ENCODE measurements around the gene GIGYF1.
A peak's percentile ranks its signal among the peaks of the same experiment; 100 is the strongest.

Gene GIGYF1

DNA sequence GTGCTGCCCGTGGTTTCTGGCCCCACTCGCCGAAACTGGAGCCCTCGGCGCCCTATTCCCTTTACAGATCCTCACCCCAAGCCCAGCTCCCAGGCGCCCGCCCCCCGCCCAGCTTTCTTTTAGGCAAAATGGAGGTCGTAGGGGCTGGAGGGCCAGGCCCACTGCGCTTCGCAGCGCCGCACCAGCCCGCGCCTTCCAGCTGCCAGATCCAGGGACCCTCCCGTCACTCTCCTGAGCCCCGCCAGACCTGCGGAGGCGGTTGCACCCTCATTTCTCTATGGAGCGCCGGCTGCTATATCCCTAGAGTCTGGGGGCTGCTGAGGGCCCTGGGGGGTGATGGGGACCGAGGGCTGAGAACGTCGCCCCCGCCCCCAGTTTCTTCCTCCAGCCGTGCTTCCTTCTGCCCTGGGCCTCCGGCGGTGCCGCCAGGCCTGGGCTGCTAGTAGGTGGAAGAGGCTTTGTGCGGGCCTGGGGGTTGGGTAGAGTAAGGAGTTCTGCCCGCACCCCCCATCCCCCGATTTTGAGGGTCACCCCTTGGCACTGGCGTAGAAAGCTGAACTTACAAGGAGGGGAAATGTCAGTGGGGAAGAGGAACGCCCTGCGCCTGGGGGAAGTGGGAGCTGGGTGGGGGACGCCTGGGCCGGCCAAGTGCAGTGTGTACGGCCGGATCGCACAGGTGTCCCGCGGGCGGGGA, 19.5 kb downstream of the GIGYF1 start:
- peaks cover 13% of the 10 kb centered on the region for H3K4me1 ChIP-seq (ENCODE audit: low read depth, poor library complexity, severe bottlenecking)
- peak overlapping the region; percentile 37; the same call in 1 of the 2 replicates for H3K27ac ChIP-seq
- H3K9ac ChIP-seq = peak overlapping the region; percentile 87
- peak overlapping the region; percentile 79 for H3K4me2 ChIP-seq
- H4K20me1 ChIP-seq (ENCODE audit: insufficient read depth) = no peaks in the 10 kb centered on the region
- H3K4me3 ChIP-seq (IDR thresholded peaks at IDR 0.05; ENCODE audit: insufficient read depth, low read depth, low read length) = no peak overlapping the region
- H3K79me2 ChIP-seq (ENCODE audit: insufficient read depth, low read depth) = peaks cover 19% of the 10 kb centered on the region
- TF ChIP-seq, protein P1, sequence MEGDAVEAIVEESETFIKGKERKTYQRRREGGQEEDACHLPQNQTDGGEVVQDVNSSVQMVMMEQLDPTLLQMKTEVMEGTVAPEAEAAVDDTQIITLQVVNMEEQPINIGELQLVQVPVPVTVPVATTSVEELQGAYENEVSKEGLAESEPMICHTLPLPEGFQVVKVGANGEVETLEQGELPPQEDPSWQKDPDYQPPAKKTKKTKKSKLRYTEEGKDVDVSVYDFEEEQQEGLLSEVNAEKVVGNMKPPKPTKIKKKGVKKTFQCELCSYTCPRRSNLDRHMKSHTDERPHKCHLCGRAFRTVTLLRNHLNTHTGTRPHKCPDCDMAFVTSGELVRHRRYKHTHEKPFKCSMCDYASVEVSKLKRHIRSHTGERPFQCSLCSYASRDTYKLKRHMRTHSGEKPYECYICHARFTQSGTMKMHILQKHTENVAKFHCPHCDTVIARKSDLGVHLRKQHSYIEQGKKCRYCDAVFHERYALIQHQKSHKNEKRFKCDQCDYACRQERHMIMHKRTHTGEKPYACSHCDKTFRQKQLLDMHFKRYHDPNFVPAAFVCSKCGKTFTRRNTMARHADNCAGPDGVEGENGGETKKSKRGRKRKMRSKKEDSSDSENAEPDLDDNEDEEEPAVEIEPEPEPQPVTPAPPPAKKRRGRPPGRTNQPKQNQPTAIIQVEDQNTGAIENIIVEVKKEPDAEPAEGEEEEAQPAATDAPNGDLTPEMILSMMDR (conservative IDR thresholded peaks at IDR 0.05; ENCODE audit: low read depth, low read length) = no peak
- peaks cover 22% of the 10 kb centered on the region; the same call in 1 of the 2 replicates for H3K27me3 ChIP-seq (ENCODE audit: insufficient read depth, low read depth)
- H2AFZ ChIP-seq (ENCODE audit: low read depth) = peak overlapping the region; percentile 90
- H3K36me3 ChIP-seq (ENCODE audit: insufficient read depth) = peaks cover 3% of the 10 kb centered on the region; the same call in 1 of the 2 replicates

DNA sequence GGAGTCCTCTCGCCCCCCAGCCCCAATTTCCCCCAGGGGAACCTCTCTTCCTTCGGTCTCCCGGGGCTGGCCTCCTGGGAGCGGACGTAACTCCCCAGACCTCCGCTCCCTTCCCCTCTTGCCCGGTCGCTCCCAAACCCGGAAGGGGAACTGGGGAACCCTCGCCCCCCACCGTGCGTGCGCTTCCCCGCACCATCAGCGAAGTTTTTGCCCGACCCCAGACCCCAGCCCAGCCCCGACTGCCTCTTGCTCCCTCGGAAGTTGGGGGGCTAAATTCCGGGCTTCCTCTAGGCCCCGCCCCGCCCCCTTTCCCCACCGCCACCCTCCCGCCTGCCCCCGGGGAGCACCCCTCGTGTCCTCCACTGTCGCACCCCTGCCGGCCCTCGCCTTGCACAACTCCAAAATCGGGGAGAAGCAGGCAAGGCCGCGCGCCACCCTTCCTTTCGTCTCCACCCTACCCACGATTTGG, 20.1 kb downstream of the GIGYF1 start:
- H4K20me1 ChIP-seq (ENCODE audit: insufficient read depth) = no peaks in the 10 kb centered on the region
- H3K27me3 ChIP-seq (ENCODE audit: insufficient read depth, low read depth) = peaks cover 28% of the 10 kb centered on the region; the same call in 1 of the 2 replicates
- H3K4me1 ChIP-seq (ENCODE audit: low read depth, poor library complexity, severe bottlenecking) = peaks cover 13% of the 10 kb centered on the region
- H3K36me3 ChIP-seq (ENCODE audit: insufficient read depth) = no peaks in the 10 kb centered on the region; the same call in 1 of the 2 replicates
- TF ChIP-seq, protein P1 (conservative IDR thresholded peaks at IDR 0.05; ENCODE audit: low read depth, low read length) = no peak
- H3K27ac ChIP-seq = peak overlapping the region; percentile 37; the same call in 1 of the 2 replicates
- H3K4me2 ChIP-seq = peak overlapping the region; percentile 79
- H3K9ac ChIP-seq = peak overlapping the region; percentile 87
- H3K79me2 ChIP-seq (ENCODE audit: insufficient read depth, low read depth) = peaks cover 19% of the 10 kb centered on the region
- peak overlapping the region; percentile 90 for H2AFZ ChIP-seq (ENCODE audit: low read depth)
- H3K4me3 ChIP-seq (IDR thresholded peaks at IDR 0.05; ENCODE audit: insufficient read depth, low read depth, low read length) = no peak overlapping the region

DNA sequence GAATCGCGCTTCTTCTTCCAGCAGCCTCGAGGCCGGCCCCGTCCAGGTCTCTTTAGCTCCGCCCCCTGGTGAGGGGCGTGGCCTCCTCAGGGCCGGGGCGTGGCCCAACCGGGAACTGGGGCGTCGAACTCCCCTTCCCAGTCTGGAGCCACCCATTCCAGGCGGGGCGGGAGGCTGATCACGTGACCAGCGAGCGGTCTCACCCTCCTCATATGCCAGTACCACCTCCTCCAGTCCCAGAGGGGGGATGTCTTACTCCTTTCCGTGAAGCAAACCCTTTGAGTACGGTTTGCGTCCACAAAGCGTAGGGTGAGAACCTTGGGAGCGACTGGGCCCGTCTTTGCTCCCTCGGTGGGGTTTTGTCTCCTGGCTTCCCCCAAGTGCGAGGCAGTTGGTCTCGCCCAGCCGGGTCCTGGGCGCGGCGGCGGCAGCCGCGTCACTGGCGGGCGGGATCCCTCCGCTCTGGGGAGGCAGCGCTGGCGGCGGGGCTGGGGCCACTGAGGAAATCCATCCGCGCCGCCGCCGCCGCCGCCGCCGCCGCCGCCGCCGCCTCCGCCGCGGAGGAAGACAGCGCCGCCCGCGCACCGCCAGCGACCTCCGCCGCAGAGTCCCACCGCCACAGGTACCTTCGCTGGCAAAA, 20.6 kb downstream of the GIGYF1 start, which contains the start of gene GNB2:
TSS of gene GNB2 (plus strand) at position 439 of the 640 bp plus-strand sequence. CDS start 2,526 bp downstream, outside the sequence.
- H3K36me3 ChIP-seq (ENCODE audit: insufficient read depth) = no peaks in the 10 kb centered on the region; the same call in 1 of the 2 replicates

More for the DNA sequence above, 20.6 kb downstream of the GIGYF1 start, which contains the start of gene GNB2:
- H3K79me2 ChIP-seq (ENCODE audit: insufficient read depth, low read depth) = peaks cover 19% of the 10 kb centered on the region
- H2AFZ ChIP-seq (ENCODE audit: low read depth) = peak within 1 kb of the TSS; percentile 90
- TF ChIP-seq, protein P1 (conservative IDR thresholded peaks at IDR 0.05; ENCODE audit: low read depth, low read length) = no peak
- peak within 1 kb of the TSS; percentile 87 for H3K9ac ChIP-seq
- peak within 1 kb of the TSS; percentile 79 for H3K4me2 ChIP-seq
- H3K4me3 ChIP-seq (IDR thresholded peaks at IDR 0.05; ENCODE audit: insufficient read depth, low read depth, low read length) = no peak within 1 kb of the TSS
- H4K20me1 ChIP-seq (ENCODE audit: insufficient read depth) = no peaks in the 10 kb centered on the region
- peaks cover 13% of the 10 kb centered on the region for H3K4me1 ChIP-seq (ENCODE audit: low read depth, poor library complexity, severe bottlenecking)
- H3K27me3 ChIP-seq (ENCODE audit: insufficient read depth, low read depth) = peaks cover 32% of the 10 kb centered on the region; the same call in 1 of the 2 replicates
- H3K27ac ChIP-seq = peak within 1 kb of the TSS; percentile 95
